ENCODE data around the gene PWWP2B. TPM values are rescaled to one million over a fixed set of nuclear protein-coding genes. Genes with fewer than 3 reads are reported as not detected.
A peak's percentile ranks its signal among the peaks of the same experiment; 100 is the strongest.
"Not testable (repeated sequence)": the region's sequence is repeated elsewhere in the genome, so short reads cannot be mapped to it uniquely, and the experiment has no call there.

PWWP2B gene
- total and polyA plus RNA-seq, 9 of the 15 experiments (the other 6 are each of a cell fraction or from before 2014, with no cell fraction given), result 0.07 to 9.2 (median 1.6) TPM; not detected in 1

DNA sequence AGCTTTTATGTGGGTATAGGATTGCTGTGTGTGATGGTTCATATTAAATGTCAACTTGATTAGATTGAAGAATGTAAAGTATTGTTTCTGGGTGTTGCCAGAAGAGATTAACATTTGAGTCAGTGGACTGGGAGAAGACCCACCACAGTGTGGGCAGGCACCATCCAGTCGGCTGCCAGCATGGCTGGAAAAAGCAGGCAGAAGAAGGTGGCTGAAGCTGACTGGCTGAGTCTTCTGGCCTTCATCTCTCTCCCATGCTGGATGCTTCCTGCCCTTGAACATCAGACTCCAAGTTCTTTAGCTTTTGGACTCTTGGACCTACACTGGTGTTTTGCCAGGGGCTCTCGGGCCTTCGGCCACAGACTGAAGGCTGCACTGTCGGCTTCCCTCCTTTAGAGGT, 16.0 kb upstream of the PWWP2B start:
- POLR2A ChIA-PET, result interaction anchor here (1.0 kb wide), 1 partner anchor 10 kb away, joined by 3 read pairs; no protein-coding TSS in a partner anchor
- ATAC-seq; H3K9me1 ChIP-seq (ENCODE audit: control insufficient read depth, insufficient read depth, low read length); BruUV-seq (replicated peaks); H3K4me3 ChIP-seq; DNase-seq (ENCODE audit: extremely low read depth in 1 of 4, low spot score in 3 of 4); H3K27ac ChIP-seq (ENCODE audit: extremely low read depth, low read depth, low read length); H2AFZ ChIP-seq (ENCODE audit: low read depth, low read length); H3K4me2 ChIP-seq (ENCODE audit: insufficient read depth, low read length); intact Hi-C loops (cut with micrococcal nuclease); H4K20me1 ChIP-seq (replicated peaks; ENCODE audit: control insufficient read depth, insufficient read depth, low read length); CTCF ChIA-PET (ENCODE audit: low intra/inter-chr PET ratio); FAIRE-seq; H3K9me3 ChIP-seq (replicated peaks; ENCODE audit: control insufficient read depth, insufficient read depth, low read depth, low read length); H3K36me3 ChIP-seq (ENCODE audit: control insufficient read depth, insufficient read depth, low read length); H3K9ac ChIP-seq (ENCODE audit: insufficient read depth in 1 of 2, low read depth in 2 of 2, low read length in 2 of 2); H3K79me2 ChIP-seq (ENCODE audit: control insufficient read depth, insufficient read depth, low read length): not testable (repeated sequence)
- Histone ChIP-seq H3K4me1 (replicated peaks in 1 of 2; ENCODE audit: control insufficient read depth in 2 of 2, insufficient read depth in 2 of 2, low read length in 2 of 2) (peaks cover 5 to 17% of the 10 kb centered on the region in 2 experiments), H3K27me3 (ENCODE audit: control insufficient read depth in 2 of 2, insufficient read depth in 2 of 2, low read length in 2 of 2) (peaks cover 0 to 22% of the 10 kb centered on the region in 2 experiments; a peak in 3 of 5 replicates)
- in situ Hi-C loops (cut with MboI), result loop anchor here (10.0 kb wide), 1 partner anchor 254 kb away; no protein-coding TSS in a partner anchor
- 20% methylated on average over 4 of the region's 4 CpGs for WGBS (ENCODE audit: insufficient coverage, low coverage, missing lambda C conversion rate)

GRCh38 chr10:132381741-132382140, 15.3 kb upstream of the PWWP2B start:
- no peak overlapping the region for H3K4me3 ChIP-seq
- peaks cover 5 to 17% of the 10 kb centered on the region in 2 experiments for H3K4me1 ChIP-seq (replicated peaks in 1 of 2; ENCODE audit: control insufficient read depth in 2 of 2, insufficient read depth in 2 of 2, low read length in 2 of 2)
- TF ChIP-seq ZNF512 (tag; IDR thresholded peaks at IDR 0.05), result peak; percentile 52; the same call in 1 of the 2 replicates
- no peak for TF ChIP-seq MBD1 (CRISPR knock-in tag; IDR thresholded peaks at IDR 0.05)
- TF ChIP-seq ELF1 (tag; IDR thresholded peaks at IDR 0.05), result peak; percentile 49; the same call in 1 of the 2 replicates
- TF ChIP-seq FOXA3 (CRISPR knock-in tag; conservative IDR thresholded peaks at IDR 0.05 in 1 of 2, IDR thresholded peaks at IDR 0.05 in 1 of 2), result peak in 1 of 2 experiments; percentile 37; a peak in 1 of 4 replicates
- no peaks in the 10 kb centered on the region for H3K9me3 ChIP-seq (replicated peaks; ENCODE audit: control insufficient read depth, insufficient read depth, low read depth, low read length)
- ATAC-seq, result no peak
- ChIA-PET POLR2A (interaction anchor here (1.0 kb wide), 1 partner anchor 10 kb away, joined by 3 read pairs; no protein-coding TSS in a partner anchor), CTCF (ENCODE audit: low intra/inter-chr PET ratio) (no interaction called here)
- no peak overlapping the region for H3K4me2 ChIP-seq (ENCODE audit: insufficient read depth, low read length)
- H3K79me2 ChIP-seq (ENCODE audit: control insufficient read depth, insufficient read depth, low read length), result no peaks in the 10 kb centered on the region
- no peaks in the 10 kb centered on the region for H3K36me3 ChIP-seq (ENCODE audit: control insufficient read depth, insufficient read depth, low read length)
- intact Hi-C loops (cut with micrococcal nuclease), result no loop called here
- BruUV-seq (replicated peaks), result no TSS peak
- peaks cover 0 to 19% of the 10 kb centered on the region in 2 experiments; a peak in 3 of 5 replicates for H3K27me3 ChIP-seq (ENCODE audit: control insufficient read depth in 2 of 2, insufficient read depth in 2 of 2, low read length in 2 of 2)
- no peak for FAIRE-seq
- no peak for DNase-seq (ENCODE audit: extremely low read depth in 1 of 4, low spot score in 3 of 4)
- in situ Hi-C loops (cut with MboI), result loop anchor here (10.0 kb wide), 1 partner anchor 253 kb away; no protein-coding TSS in a partner anchor
- H2AFZ ChIP-seq (ENCODE audit: low read depth, low read length), result peak overlapping the region; percentile 32; the same call in 1 of the 2 replicates
- H3K27ac ChIP-seq (ENCODE audit: extremely low read depth, low read depth, low read length), result no peak overlapping the region
- no peaks in the 10 kb centered on the region for H3K9me1 ChIP-seq (ENCODE audit: control insufficient read depth, insufficient read depth, low read length)
- H3K9ac ChIP-seq (ENCODE audit: insufficient read depth in 1 of 2, low read depth in 2 of 2, low read length in 2 of 2), result no peak overlapping the region
- WGBS (ENCODE audit: insufficient coverage, low coverage, missing lambda C conversion rate), result 0% methylated on average over 1 of the region's 2 CpGs
- no peaks in the 10 kb centered on the region for H4K20me1 ChIP-seq (replicated peaks; ENCODE audit: control insufficient read depth, insufficient read depth, low read length)

Data from K562 (cell line).